Neuronal stem cell (in vitro differentiated cells): ENCODE data around the gene FEZF2.

Source experiments
- DNase-seq: peaks from one replicate; pipeline ENCODE4 v3.0.0-alpha.2; 2013; ENCODE audit warnings: low spot score
- H2AFZ ChIP-seq: one replicate; pipeline ENCODE4 v1.6.1; 2013; ENCODE audit warnings: mild to moderate bottlenecking, low read length, inconsistent platforms
- H2AK5ac ChIP-seq: 2 replicates; pipeline ENCODE4 v1.6.1; 2013; ENCODE audit warnings: low read depth, mild to moderate bottlenecking, inconsistent platforms, low read length, moderate library complexity, mixed read lengths
- H2BK120ac ChIP-seq: 2 replicates; pipeline ENCODE4 v1.6.1; 2013; ENCODE audit warnings: low read depth, mild to moderate bottlenecking, inconsistent platforms, low read length, moderate library complexity, mixed read lengths
- H2BK12ac ChIP-seq: one replicate; pipeline ENCODE4 v1.6.1; 2013; ENCODE audit warnings: low read length, inconsistent platforms
- H2BK15ac ChIP-seq: 2 replicates; pipeline ENCODE4 v1.6.1; 2013; ENCODE audit warnings: mild to moderate bottlenecking, low read length, inconsistent platforms, mixed read lengths
- H2BK5ac ChIP-seq: one replicate; pipeline ENCODE4 v1.6.1; 2013; ENCODE audit warnings: inconsistent platforms, mild to moderate bottlenecking, low read length, moderate library complexity
- H3K14ac ChIP-seq: one replicate; pipeline ENCODE4 v1.6.1; 2013; ENCODE audit warnings: low read length, inconsistent platforms
- H3K18ac ChIP-seq: 2 replicates; pipeline ENCODE4 v1.6.1; 2013; ENCODE audit warnings: low read length, inconsistent platforms
- H3K23ac ChIP-seq: 2 replicates; pipeline ENCODE4 v1.6.1; 2013; ENCODE audit warnings: low read depth, mild to moderate bottlenecking, mixed read lengths, low read length, inconsistent platforms; ENCODE audit not compliant: poor library complexity
- H3K27ac ChIP-seq: replicated peaks from 3 replicates; pipeline ENCODE4 v1.5.1; 2013; ENCODE audit warnings: low read length, inconsistent platforms
- H3K27me3 ChIP-seq, 3 experiments: 2 replicates each; pipeline ENCODE4 v1.6.1; 2013; ENCODE audit warnings: low read length in 3 of 3, mild to moderate bottlenecking in 2 of 3, inconsistent platforms in 1 of 3, low read depth in 1 of 3, mixed read lengths in 1 of 3, moderate library complexity in 1 of 3; ENCODE audit not compliant: control insufficient read depth in 3 of 3, insufficient read depth in 3 of 3
- H3K36me3 ChIP-seq, 2 donors: replicated peaks in 1 of 2; 2 replicates each; pipeline ENCODE4 v1.6.1; 2013; ENCODE audit warnings: low read length in 2 of 2; ENCODE audit not compliant: control insufficient read depth in 2 of 2, insufficient read depth in 2 of 2
- H3K4ac ChIP-seq: 2 replicates; pipeline ENCODE4 v1.6.1; 2013; ENCODE audit warnings: inconsistent platforms, mild to moderate bottlenecking, low read length, moderate library complexity
- H3K4me1 ChIP-seq, 2 donors: 1 replicate in 1 of 2; 2 replicates in 1 of 2; pipeline ENCODE4 v1.6.1; 2013; ENCODE audit warnings: low read length in 2 of 2, low read depth in 1 of 2; ENCODE audit not compliant: control insufficient read depth in 2 of 2, insufficient read depth in 1 of 2
- H3K4me2 ChIP-seq: one replicate; pipeline ENCODE4 v1.6.1; 2013; ENCODE audit warnings: mild to moderate bottlenecking, low read length, inconsistent platforms; ENCODE audit not compliant: insufficient read depth, poor library complexity, severe bottlenecking
- H3K4me3 ChIP-seq, 2 donors: 2 replicates each; pipeline ENCODE4 v1.5.1; 2013; ENCODE audit warnings: low read length in 2 of 2, mild to moderate bottlenecking in 2 of 2, inconsistent platforms in 1 of 2, moderate library complexity in 1 of 2
- H3K79me1 ChIP-seq: one replicate; pipeline ENCODE4 v1.6.1; 2013; ENCODE audit warnings: low read depth, mild to moderate bottlenecking, inconsistent platforms, low read length, moderate library complexity
- H3K9ac ChIP-seq: one replicate; pipeline ENCODE4 v1.6.1; 2013; ENCODE audit warnings: mild to moderate bottlenecking, low read depth, low read length, inconsistent platforms; ENCODE audit not compliant: poor library complexity
- H3K9me3 ChIP-seq, 2 donors: replicated peaks in 1 of 2; 2 replicates each; pipeline versions ENCODE3 to v1.6.1; 2013; ENCODE audit warnings: low read length in 2 of 2, mild to moderate bottlenecking in 2 of 2, inconsistent platforms in 1 of 2, low read depth in 1 of 2, mixed read lengths in 1 of 2, moderate library complexity in 1 of 2; ENCODE audit not compliant: control insufficient read depth in 2 of 2, insufficient read depth in 1 of 2
- H4K8ac ChIP-seq: one replicate; pipeline ENCODE4 v1.6.1; 2013; ENCODE audit warnings: low read depth, mild to moderate bottlenecking, inconsistent platforms, low read length, moderate library complexity
- H4K91ac ChIP-seq: one replicate; pipeline ENCODE4 v1.6.1; 2013; ENCODE audit warnings: low read length, low read depth, mild to moderate bottlenecking, inconsistent platforms; ENCODE audit not compliant: poor library complexity
- WGBS, 2 donors: extraction: QIAGEN DNeasy Blood & Tissue Kit; methylation state at CpG; one replicate each; pipeline ENCODE4 v1.1.7; 2013; ENCODE audit warnings: missing lambda C conversion rate in 2 of 2, mixed read lengths in 1 of 2; ENCODE audit not compliant: insufficient read length in 2 of 2, insufficient replicate concordance in 1 of 2; ENCODE audit errors: extremely low coverage in 2 of 2; 5-methylcytosine and 5-hydroxymethylcytosine counted together

Gene FEZF2

GRCh38 chr3:62369476-62369743 is 3.9 kb downstream of the FEZF2 start:
- Histone ChIP-seq H3K4me3 (no peak overlapping the region), H3K18ac (no peak overlapping the region), H3K27me3 (peaks cover 25 to 99% (median 64%) of the 10 kb centered on the region in 3 experiments)

GRCh38 chr3:62368705-62369475 is 4.5 kb downstream of the FEZF2 start:
- no peaks in the 10 kb centered on the region for H3K9me3 ChIP-seq
- peak overlapping the region in 1 of 2 donors; percentile 69 for H3K4me3 ChIP-seq
- H3K14ac ChIP-seq: no peak overlapping the region
- H3K36me3 ChIP-seq: no peaks in the 10 kb centered on the region
- peaks cover 25 to 99% (median 64%) of the 10 kb centered on the region in 3 experiments for H3K27me3 ChIP-seq
- H3K79me1 ChIP-seq: no peaks in the 10 kb centered on the region
- H4K91ac ChIP-seq: no peak overlapping the region
- H4K8ac ChIP-seq: no peak overlapping the region
- no peak overlapping the region for H2BK5ac ChIP-seq
- H2BK120ac ChIP-seq: no peak overlapping the region
- H2AFZ ChIP-seq: peak overlapping the region; percentile 59
- no peak overlapping the region for H3K9ac ChIP-seq
- no peak overlapping the region for H3K4ac ChIP-seq
- no peak overlapping the region for H2BK12ac ChIP-seq
- H3K27ac ChIP-seq: no peak overlapping the region
- no peak overlapping the region for H2BK15ac ChIP-seq
- peak overlapping the region; percentile 94 for H3K18ac ChIP-seq
- H3K4me2 ChIP-seq: peak overlapping the region; percentile 43
- peak overlapping the region; percentile 25 for H2AK5ac ChIP-seq
- H3K4me1 ChIP-seq: peaks cover 6 to 40% of the 10 kb centered on the region in 2 donors
- WGBS, 2 donors: no CpG with 5 or more reads among the region's 58 CpGs
- DNase-seq: no peak
- H3K23ac ChIP-seq: peak overlapping the region; percentile 22

More at GRCh38 chr3:62369476-62369743, 3.9 kb downstream of the FEZF2 start:
- Histone ChIP-seq H3K4me1 (peaks cover 6 to 39% of the 10 kb centered on the region in 2 donors), H3K9ac (no peak overlapping the region), H3K79me1 (no peaks in the 10 kb centered on the region), H3K4me2 (no peak overlapping the region), H2BK12ac (no peak overlapping the region), H2BK15ac (no peak overlapping the region), H3K36me3 (no peaks in the 10 kb centered on the region), H2AK5ac (no peak overlapping the region), H4K8ac (no peak overlapping the region), H3K27ac (no peak overlapping the region), H4K91ac (no peak overlapping the region), H2AFZ (no peak overlapping the region), H3K9me3 (no peaks in the 10 kb centered on the region), H3K23ac (no peak overlapping the region), H2BK120ac (no peak overlapping the region), H3K14ac (no peak overlapping the region), H2BK5ac (no peak overlapping the region), H3K4ac (no peak overlapping the region)
- no peak for DNase-seq
- no CpG with 5 or more reads among the region's 12 CpGs for WGBS, 2 donors

GRCh38 chr3:62368290-62368704 is 5.1 kb downstream of the FEZF2 start:
- Histone ChIP-seq H3K23ac (peak overlapping the region; percentile 22), H3K27ac (no peak overlapping the region), H3K4me2 (peak overlapping the region; percentile 54), H2BK120ac (no peak overlapping the region), H2AFZ (no peak overlapping the region), H3K4me3 (peak overlapping the region in 1 of 2 donors; percentile 15), H2BK15ac (no peak overlapping the region), H3K4ac (no peak overlapping the region), H4K8ac (no peak overlapping the region), H3K18ac (peak overlapping the region; percentile 94), H3K79me1 (no peaks in the 10 kb centered on the region), H3K9ac (no peak overlapping the region), H4K91ac (no peak overlapping the region), H3K27me3 (peaks cover 25 to 99% (median 67%) of the 10 kb centered on the region in 3 experiments), H3K4me1 (peaks cover 6 to 42% of the 10 kb centered on the region in 2 donors), H2AK5ac (peak overlapping the region; percentile 25), H3K14ac (no peak overlapping the region), H2BK12ac (no peak overlapping the region), H3K9me3 (no peaks in the 10 kb centered on the region), H3K36me3 (no peaks in the 10 kb centered on the region), H2BK5ac (no peak overlapping the region)
- no peak for DNase-seq
- no CpG with 5 or more reads among the region's 19 CpGs for WGBS, 2 donors

GRCh38 chr3:62367763-62368195 is 5.6 kb downstream of the FEZF2 start:
- Histone ChIP-seq H3K18ac (peak overlapping the region; percentile 81), H3K79me1 (no peaks in the 10 kb centered on the region), H3K23ac (no peak overlapping the region), H3K4ac (no peak overlapping the region), H3K4me3 (peak overlapping the region in 1 of 2 donors; percentile 12), H2BK120ac (no peak overlapping the region), H3K27ac (no peak overlapping the region), H3K14ac (no peak overlapping the region), H3K4me2 (peak overlapping the region; percentile 54), H2BK15ac (no peak overlapping the region), H3K27me3 (peaks cover 25 to 99% (median 66%) of the 10 kb centered on the region in 3 experiments), H4K91ac (no peak overlapping the region), H2AK5ac (no peak overlapping the region), H4K8ac (no peak overlapping the region), H2BK12ac (no peak overlapping the region), H3K4me1 (peaks cover 6 to 42% of the 10 kb centered on the region in 2 donors), H3K9ac (no peak overlapping the region), H3K9me3 (no peaks in the 10 kb centered on the region), H3K36me3 (no peaks in the 10 kb centered on the region), H2BK5ac (no peak overlapping the region), H2AFZ (no peak overlapping the region)
- WGBS, 2 donors: no CpG with 5 or more reads among the region's 25 CpGs
- DNase-seq: no peak
